DND-41 (cell line): ENCODE results near the gene PLAA.
A peak's percentile ranks its signal among the peaks of the same experiment; 100 is the strongest.

ENCODE experiments used
- CTCF ChIP-seq: IDR thresholded peaks from 2 replicates; pipeline ENCODE4 v1.5.1; 2012; ENCODE audit warnings: borderline replicate concordance, low read length, moderate library complexity, mild to moderate bottlenecking; ENCODE audit not compliant: poor library complexity, severe bottlenecking; ENCODE audit errors: extremely low read depth
- EZH2 ChIP-seq: IDR thresholded peaks from 3 replicates; pipeline ENCODE4 v1.6.1; 2012; ENCODE audit warnings: borderline replicate concordance, low read depth, mild to moderate bottlenecking, moderate library complexity, low read length, inconsistent platforms; ENCODE audit not compliant: severe bottlenecking

GRCh38 chr9:26856413-26857032, 90.5 kb downstream of the PLAA start:
- peak; percentile 66 for TF ChIP-seq CTCF
- no peak for TF ChIP-seq EZH2
